ENCODE results near the gene INPP5J.

DNA sequence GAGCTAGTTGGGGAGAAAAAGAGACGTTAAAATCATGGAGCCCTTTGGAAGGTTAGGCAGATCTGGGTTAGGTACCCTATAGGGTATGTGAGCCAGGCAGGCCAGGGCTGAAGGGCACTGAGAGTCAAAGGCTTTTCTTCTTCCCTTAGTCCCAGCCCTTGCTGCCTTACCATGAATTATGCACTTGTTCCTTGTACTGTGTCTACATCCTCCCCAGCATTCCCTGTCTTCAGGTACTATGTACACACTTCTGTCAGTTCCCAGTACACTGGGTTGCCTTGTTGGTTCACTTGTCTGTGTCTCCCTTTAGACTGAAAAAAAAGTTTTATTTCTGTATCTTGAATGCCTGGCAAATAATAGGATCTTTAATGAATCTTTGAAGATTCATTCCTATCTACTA, 54.2 kb downstream of the INPP5J start:
- TF ChIP-seq YY1 (IDR thresholded peaks at IDR 0.05; ENCODE audit: insufficient read depth, insufficient read length) (no peak), SUZ12 (IDR thresholded peaks at IDR 0.05; ENCODE audit: extremely low read depth, insufficient read depth, insufficient read length) (no peak)

All from NT2/D1 (cell line).